Measurements from ENCODE around the gene KLKB1. TPM values are rescaled to one million over a fixed set of nuclear protein-coding genes. Genes with fewer than 3 reads are reported as not detected.
"Not testable (repeated sequence)": the region's sequence is repeated elsewhere in the genome, so short reads cannot be mapped to it uniquely, and the experiment has no call there.

Gene KLKB1
- total RNA-seq, 1 donor, result not detected

DNA sequence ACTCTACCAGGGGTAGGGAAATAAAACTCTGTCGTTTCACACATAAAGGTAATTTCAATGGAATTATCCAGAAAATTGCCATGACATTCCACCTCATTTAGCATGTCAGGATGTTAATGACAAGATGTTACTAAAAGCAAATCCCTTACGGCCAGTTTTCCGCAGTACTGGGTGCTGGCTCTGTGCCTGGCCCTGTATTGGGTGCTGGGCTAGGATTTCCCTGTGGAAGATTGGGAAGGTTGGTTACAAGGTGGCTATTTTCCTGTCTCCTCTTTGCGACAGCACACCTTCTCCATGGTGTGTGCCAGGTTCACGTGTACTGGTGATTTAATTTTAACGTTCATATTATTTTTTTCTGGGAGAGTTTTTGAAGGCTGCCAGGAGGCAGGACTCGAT lies 13.1 kb downstream of the KLKB1 start:
- H3K4me3 ChIP-seq (ENCODE audit: low read depth, low read length), result no peak overlapping the region
- no peak for TF ChIP-seq CTCF (IDR thresholded peaks at IDR 0.05; ENCODE audit: insufficient read depth, low read depth, low read length)
- no peak for DNase-seq (ENCODE audit: low read depth)

GRCh38 chr4:186240848-186241491 lies 13.7 kb downstream of the KLKB1 start:
- no peak for TF ChIP-seq CTCF (IDR thresholded peaks at IDR 0.05; ENCODE audit: insufficient read depth, low read depth, low read length)
- no peak overlapping the region for H3K4me3 ChIP-seq (ENCODE audit: low read depth, low read length)
- DNase-seq (ENCODE audit: low read depth), result no peak

DNA sequence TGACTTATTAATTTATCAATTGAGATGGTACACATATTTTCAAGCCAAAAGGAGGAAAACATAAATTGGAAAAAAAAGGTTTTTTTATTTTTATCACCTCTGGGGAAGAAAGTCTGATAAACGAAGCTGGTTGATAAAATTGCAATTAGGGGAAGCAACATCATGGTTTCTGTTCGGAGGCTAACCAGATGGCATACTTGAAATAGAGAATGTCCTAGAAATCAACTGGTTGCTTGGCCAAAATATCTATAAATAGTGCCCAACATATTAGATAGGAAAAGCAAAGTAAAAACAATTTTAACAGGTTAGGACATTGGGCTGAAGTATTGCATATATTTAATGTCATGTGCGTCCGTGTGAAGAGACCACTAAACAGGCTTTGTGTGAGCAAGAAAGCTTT lies 14.3 kb downstream of the KLKB1 start:
- TF ChIP-seq CTCF (IDR thresholded peaks at IDR 0.05; ENCODE audit: insufficient read depth, low read depth, low read length), result no peak
- H3K4me3 ChIP-seq (ENCODE audit: low read depth, low read length), result no peak overlapping the region
- DNase-seq (ENCODE audit: low read depth), result no peak

DNA sequence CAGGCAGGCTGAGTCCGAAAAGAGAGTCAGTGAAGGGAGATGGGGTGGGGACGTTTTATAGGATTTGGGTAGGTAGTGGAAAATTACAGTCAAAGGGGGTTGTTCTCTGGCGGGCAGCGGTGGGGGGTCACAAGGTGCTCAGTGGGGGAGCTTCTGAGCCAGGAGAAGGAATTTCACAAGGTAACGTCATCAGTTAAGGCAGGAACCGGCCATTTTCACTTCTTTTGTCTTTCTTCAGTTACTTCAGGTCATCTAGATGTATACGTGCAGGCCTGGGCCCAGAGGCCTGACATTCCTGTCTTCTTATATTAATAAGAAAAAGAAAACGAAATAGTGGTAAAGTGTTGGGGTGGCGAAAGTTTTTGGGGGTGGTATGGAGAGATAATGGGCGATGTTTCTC lies 14.7 kb downstream of the KLKB1 start:
- DNase-seq (ENCODE audit: low read depth), result not testable (repeated sequence)

GRCh38 chr4:186243331-186243730 lies 16.0 kb downstream of the KLKB1 start:
- TF ChIP-seq CTCF (IDR thresholded peaks at IDR 0.05; ENCODE audit: insufficient read depth, low read depth, low read length), result no peak
- H3K4me3 ChIP-seq (ENCODE audit: low read depth, low read length), result no peak overlapping the region
- no peak for DNase-seq (ENCODE audit: low read depth)

More for the DNA sequence above, 14.7 kb downstream of the KLKB1 start:
- H3K4me3 ChIP-seq (ENCODE audit: low read depth, low read length), result not testable (repeated sequence)

DNA sequence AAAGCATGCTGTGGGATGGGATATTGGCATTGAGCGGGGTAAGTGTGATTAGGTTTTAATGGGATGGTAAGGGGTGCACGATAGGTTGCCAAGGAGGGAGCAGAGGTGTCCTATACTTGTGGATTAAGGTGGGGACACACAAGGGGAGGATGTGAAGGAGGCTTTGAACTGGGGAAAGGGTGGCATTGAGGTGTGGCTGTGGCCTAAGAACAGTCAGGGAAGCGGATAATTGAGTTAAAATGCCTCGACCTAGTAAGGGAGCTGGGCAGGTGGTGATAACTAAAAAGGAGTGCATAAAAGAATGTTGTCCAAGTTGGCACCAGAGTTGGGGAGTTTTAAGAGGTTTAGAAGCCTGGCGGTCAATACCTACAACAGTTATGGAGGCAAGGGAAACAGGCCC lies 17.5 kb downstream of the KLKB1 start:
- no peak for TF ChIP-seq CTCF (IDR thresholded peaks at IDR 0.05; ENCODE audit: insufficient read depth, low read depth, low read length)
- DNase-seq (ENCODE audit: low read depth), result no peak
- no peak overlapping the region for H3K4me3 ChIP-seq (ENCODE audit: low read depth, low read length)

DNA sequence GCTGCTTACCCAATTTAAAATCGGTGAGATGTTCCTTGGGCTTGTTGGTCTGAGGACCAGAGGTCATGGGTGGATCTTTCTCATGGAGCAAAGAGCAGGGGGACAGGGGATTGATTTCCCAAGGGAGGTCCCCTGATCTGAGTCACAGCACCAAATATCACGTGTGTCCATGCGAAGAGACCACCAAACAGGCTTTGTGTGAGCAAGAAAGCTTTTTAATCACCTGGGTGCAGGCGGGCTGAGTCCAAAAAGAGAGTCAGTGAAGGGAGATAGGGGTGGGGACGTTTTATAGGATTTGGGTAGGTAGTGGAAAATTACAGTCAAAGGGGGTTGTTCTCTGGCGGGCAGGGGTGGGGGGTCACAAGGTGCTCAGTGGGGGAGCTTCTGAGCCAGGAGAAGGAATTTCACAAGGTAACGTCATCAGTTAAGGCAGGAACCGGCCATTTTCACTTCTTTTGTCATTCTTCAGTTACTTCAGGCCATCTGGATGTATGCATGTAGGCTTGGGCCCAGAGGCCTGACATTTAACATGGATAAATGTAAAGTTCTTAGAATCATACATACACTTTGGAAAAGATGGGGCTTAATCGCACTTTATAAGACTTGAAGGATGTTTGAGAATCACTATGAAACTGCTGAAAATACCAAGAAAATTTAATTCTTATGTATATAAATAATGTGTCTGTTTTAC lies 19.9 kb downstream of the KLKB1 start:
- DNase-seq (ENCODE audit: low read depth); H3K4me3 ChIP-seq (ENCODE audit: low read depth, low read length): not testable (repeated sequence)

- no peak for TF ChIP-seq CTCF (IDR thresholded peaks at IDR 0.05; ENCODE audit: insufficient read depth, low read depth, low read length)
- H3K4me3 ChIP-seq (ENCODE audit: low read depth, low read length), result no peak overlapping the region
- DNase-seq (ENCODE audit: low read depth), result no peak
These were observed 21.3 kb downstream of the KLKB1 start for GRCh38 chr4:186248643-186249042.

Data from fibroblast of villous mesenchyme (primary cell).